CD4-positive, alpha-beta T cell treated with Interleukin-6 for 4 hours (primary cell): ENCODE results near the gene FBLN1.
"Not testable (repeated sequence)": the region's sequence is repeated elsewhere in the genome, so short reads cannot be mapped to it uniquely, and the experiment has no call there.

ENCODE experiments used
- DNase-seq: peaks from one replicate; pipeline ENCODE4 v3.0.0-alpha.2; 2020; ENCODE audit warnings: mixed read lengths

Gene FBLN1

DNA sequence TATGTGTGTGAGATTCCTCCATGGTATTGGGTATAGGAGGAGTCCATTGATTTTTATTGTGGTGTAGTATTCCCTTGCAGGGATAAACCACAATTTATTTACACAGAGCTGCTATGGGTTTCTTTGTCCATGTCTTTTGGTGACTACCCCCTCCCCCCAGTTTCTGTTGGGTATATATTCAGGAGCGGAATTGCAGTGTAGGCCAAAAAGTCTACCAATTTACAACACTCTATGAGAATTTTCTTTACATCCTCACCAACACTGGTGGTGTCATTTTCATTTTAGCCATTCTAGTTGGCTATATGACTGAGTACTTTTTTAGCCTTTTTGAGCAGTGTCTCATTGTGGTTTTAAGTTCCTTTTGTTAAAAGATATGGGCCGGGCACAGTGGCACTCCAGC, 113.7 kb downstream of the FBLN1 start:
- DNase-seq = no peak

DNA sequence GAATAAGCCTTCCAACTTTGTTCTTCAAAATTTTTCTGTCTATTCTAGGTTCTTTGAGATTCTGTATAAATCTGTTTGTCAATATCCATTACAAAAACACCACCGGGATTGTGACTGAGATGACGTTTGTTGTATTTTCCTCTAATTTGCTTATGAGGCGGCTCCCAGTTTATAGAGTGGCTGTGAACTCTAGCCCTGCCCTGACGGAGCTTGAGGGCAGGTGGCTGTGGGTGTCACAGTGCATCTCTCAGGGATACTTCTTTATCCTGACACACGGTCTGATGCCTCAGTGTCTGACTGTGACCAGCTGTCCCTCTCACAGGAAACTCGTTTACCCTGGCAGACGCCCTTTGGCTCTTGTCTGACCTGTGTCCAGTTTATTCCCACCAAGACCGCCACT, 115.3 kb downstream of the FBLN1 start:
- no peak for DNase-seq

DNA sequence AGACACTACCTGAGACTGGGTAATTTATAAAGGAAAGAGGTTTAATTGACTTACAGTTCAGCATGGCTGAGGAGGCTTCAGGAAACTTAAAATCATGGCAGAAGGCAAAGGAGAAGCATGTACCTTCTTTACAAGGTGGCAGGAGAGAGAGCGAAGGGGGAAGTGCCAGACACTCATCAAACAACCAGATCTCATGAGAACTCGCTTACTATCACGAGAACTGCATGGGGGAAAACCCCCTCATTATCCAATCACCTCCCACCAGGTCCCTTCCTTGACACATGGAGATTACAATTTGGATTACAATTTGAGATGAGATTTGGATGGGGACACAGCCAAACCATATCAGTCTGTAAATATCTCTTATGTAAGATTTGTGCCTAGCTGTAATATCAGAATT, 118.0 kb downstream of the FBLN1 start:
- no peak for DNase-seq

DNA sequence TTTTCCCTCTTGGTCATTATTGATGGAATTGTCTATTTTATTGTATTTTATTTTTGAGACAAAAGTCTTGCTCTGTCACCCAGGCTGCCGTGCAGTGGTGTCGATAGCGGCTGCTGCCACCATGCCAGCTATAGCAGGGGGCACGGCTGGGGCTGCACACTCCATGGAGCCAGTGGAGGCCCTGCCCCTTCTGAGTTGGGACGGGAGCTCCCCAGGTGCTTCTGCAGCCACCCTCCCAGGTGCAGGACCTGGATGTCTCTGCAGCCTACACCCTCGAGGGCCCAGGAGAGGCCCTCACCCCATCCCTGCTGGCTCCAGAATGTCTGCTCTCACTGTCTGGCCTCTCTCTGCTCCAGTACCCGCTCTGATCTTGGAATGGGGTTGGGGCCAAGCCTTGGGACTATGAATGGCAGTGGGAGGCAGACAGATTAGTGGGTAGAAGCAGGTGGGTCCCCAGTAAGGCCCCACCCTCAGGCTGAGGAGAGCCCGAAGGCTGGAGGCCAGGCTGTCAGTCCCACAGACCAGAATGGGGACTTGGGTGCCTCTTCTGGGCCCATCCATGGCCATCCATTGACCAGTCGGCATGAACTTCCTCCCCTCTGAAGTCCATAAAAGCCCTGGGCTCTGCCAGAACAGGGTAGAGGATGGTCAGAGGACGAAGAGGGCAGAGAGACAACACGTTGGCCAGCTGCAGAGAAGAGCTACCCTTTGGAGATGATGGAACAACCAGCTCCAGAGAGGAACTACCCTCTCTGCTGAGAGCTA, 119.3 kb downstream of the FBLN1 start:
- DNase-seq = no peak

DNA sequence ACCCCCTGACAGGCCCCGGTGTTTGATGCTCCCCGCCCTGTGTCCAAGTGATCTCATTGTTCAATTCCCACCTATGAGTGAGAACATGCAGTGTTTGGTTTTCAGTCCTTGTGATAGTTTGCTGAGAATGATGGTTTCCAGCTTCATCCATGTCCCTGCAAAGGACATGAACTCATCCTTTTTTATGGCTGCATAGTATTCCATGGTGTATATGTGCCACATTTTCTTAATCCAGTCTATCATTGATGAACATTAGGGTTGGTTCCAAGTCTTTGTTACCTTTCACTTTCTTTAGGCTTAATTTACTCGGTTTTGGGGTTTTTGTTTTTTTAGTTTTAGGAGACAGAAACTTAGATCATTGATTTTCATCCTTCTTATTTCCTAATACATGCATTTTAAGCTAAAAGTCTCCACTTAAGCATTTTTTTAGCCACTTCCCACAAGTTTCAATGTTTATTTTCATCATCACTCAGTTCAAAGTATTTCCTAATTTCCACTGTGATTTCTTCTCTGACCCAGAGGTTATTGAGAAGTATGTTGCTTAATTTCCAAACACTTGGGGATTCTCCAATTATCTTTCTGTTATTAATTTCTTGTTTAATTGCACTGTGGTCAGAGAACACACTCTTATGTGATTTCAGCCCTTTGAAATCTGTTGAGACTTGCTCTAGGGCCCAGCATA, 120.9 kb downstream of the FBLN1 start:
- DNase-seq = not testable (repeated sequence)

DNA sequence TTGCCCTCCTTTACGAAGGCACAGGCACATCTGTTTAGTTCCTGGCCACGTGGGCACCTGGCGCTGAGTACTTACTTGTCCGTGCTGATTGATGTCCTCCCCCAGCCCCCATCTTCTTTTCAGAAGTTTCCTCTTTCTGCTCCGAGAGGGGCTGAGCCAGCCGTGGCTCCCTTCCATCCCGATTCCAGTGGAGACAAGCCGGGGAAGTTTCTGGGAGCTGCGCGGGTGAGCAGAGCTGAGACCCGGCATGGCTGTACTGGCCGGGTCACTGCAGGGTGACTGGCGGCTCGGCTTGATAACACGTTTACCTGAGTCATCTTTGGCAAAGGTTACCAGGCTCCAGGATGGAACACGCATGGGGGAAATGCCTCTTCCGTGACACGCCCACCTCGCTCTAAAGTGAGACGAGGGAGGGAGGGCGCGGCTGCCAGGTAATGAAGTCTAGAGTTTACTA, 123.5 kb downstream of the FBLN1 start:
- no peak for DNase-seq

DNA sequence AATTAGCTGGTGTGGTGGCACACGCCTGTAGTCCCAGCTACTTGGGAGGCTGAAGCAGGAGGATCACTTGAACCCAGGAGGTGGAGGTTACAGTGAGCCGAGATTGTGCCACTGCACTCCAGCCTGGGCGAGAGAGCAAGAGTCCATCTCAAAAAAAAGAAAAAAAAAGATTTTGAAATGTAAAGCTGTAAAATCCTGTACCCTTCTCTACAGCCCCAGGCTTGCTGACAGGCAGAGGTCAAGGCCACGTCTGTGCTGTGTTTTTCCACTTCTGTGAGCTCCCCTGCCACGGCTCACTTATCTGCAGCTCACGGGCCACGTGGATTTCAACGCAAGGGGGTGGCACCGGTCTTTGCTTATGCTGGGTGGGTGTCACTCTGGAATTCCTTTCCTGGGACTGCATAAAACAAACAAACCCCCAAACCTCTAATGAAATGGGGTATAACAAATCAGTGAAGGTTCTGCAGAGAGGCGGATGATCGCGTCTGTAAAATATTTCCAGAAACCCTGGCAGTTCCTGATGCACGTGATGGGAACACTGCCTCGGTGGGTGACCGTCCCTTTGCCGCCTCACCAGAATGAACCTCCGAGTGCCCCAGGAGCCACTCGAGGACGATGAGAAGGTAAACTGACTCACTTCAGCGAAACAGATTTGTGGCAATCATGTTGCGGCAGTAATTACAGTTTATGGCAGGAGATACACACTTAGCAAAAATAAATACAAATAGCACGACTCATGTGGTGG, 125.0 kb downstream of the FBLN1 start:
- DNase-seq = no peak

DNA sequence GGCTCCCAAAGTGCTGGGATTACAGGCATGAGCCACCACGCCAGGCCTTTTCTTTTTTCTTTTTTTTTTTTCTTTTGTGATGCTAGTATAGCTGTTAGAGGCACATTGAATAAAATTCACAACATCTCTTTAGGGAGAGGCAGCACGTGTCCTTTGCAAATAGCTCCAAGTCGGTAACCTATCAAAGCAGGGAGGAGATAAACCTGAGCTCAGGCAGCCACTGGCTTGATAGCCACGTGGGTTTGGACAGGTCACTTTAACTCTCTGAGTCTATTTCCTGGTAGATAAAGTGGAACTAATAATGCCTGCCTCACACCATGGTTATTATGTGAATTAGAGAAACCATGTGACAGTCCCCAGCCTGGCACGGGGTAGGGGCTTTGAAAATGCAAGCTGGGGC, 125.8 kb downstream of the FBLN1 start:
- DNase-seq = no peak

DNA sequence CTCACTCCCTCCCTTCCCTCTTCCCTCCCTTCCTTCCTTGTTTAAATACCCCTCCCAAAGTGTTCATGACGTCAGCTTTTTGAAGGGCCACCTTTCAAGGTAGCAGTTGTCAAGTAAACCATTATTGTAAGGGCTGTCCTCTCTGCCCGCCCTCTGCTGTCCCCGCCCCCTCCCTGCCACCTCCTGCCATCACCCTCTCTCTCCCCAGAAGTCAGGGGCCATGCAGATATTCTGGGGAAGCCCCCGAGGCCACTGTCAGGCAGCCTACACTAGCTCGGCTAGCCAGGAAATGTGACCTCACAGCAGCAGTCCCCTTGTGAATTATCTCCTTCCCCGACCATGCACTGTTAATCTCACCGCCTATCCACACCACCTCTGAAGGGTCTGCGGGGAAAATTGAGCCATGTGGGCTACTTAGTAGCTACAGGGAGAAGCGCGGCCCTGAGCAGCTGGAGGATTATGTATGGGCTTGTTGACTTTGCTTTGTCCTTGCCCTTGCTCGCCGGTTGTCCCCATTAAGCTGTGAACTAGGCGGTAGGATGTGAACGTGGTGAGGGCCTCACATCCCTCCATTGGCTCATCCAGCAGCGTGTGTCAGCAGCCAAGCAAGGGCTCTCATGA, 126.9 kb downstream of the FBLN1 start:
- DNase-seq = no peak

DNA sequence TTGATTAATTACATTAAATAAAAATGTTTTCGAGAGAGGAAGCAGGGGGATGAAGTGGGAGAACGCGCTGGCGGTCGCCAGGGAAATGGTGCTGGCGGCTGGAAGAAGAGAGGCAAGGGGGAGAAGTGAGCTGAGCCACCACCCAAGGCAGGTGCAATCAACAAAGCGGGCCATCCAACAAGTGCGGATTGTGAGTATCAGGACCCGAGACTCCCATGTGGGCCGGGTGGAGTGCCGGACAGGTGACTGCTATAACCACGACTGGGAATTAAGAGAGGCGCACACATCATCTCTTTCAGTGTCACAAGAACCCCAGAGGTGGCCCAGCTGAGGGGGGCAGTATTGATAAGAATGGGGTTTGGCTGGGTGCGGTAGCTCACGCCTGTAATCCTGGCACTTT, 127.8 kb downstream of the FBLN1 start:
- DNase-seq = no peak

DNA sequence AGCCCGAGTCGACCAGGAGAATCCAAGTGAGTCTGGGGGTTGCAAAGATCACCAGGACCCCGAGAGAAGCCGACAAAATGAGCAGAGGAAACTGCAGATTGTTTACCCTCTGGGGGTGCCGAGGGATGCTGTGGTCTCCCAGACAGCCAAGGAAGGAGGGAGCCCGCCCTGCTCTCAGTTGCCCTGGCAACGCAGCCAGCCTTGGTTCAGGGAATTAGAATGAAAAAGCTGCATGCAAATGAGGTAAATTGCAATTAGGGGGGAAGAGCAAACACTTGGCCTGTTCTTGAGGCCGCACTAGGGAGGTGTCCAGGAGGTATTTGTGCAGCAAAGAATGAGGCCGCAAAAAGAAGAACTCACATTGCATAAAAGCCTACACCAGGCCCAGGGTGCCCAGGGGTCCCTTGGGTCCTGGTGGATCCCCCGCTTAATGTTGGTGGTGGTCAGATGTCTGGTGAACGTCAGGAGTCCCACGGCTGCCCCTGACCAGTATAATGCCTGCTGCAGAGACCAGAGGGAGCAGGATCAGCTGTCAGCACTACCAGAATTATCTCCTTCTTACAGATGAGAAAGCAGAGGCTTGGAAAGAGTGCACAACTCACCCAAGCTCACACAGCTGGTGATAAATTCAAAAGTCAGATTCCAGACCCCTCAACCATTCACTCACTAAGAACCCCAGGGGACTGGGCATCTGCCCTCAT, 128.6 kb downstream of the FBLN1 start:
- DNase-seq = no peak

DNA sequence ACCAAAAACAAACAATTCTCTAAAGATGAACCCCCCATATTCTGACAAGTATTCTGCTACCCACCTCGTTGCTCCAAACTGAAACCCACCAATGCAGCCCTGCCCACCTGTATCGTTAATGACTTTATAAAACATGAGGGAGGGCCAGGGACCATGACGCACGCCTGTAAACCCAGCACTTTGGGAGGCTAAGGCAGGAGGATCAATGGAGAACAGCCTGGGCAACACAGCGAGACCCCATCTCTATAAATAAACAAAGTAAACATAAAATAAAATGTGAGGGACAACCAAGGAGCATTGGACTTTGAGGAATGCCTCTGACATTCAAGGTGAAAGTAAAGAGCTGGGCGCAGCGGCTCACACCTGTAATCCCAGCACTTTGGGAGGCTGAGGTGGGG, 129.2 kb downstream of the FBLN1 start:
- no peak for DNase-seq

DNA sequence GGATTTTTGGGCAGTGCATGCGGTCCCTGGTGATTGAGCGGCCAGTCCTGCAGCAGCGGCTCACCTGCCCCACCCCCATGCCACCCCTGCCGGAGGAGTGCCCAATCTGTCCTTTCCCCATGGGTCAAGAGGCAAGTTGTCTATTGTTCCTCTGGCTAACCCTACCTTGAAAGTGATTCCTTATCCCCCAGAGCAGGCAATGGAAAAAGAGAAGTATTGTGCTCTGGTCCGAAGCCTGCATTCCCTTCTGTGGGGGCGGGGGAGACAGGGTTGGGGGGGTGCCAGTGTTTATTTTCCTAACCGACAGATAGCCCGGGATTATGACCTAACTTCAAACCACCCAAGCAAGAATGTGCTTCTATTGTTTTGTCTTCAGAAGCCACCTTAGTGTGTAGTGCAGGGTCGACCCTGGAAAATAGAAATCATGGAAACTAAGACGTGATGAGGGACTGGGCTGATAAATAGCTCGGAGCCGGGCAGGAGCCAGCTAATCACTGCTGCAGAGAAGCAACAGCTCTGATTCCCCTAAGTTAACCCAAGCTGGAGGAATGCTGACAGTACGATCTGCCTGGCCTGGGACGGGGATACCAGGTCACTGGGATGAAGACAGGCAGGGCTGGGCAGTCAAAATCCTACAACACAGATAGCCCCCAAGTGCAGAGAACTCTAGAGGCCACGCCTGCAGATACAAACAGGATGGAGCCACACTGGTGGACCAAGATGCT, 130.3 kb downstream of the FBLN1 start:
- DNase-seq = no peak

DNA sequence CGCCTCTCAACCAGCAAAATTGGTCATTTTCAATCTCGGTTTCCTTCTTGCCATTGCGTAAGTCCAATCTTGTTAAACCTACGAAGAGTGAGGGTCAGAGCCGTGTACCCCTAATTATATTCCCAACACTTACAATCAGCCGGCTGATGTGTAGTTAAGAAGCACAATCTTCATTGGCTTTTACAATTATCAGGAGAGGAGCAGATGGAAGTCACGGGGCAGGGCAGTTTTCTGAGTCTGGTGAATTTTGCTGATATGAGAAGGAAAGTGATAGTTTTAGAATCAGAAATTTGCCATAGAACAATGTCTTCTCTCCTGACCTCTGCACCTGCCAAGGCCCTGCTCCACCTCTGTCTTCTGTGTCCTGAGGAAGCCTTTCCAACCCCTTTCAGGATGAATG, 134.0 kb downstream of the FBLN1 start:
- DNase-seq = no peak

DNA sequence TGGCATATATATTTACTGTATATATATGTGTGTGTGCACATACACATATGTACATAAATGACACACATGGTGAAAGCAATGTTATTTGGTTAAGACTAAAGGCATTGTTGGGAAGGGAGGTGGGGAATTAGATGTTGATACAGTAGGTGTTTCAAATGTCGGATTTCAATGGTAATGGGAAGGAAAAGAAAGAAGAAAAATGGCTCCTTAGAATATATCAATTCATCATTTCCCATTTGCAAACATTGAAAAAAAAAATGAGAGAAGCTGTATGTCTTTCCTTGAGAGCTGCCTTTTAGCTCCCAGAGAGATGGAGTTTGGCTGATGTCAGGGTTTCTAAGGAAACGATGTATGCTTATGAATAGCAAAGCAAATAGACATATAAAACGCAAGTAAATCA, 135.5 kb downstream of the FBLN1 start:
- DNase-seq = no peak

DNA sequence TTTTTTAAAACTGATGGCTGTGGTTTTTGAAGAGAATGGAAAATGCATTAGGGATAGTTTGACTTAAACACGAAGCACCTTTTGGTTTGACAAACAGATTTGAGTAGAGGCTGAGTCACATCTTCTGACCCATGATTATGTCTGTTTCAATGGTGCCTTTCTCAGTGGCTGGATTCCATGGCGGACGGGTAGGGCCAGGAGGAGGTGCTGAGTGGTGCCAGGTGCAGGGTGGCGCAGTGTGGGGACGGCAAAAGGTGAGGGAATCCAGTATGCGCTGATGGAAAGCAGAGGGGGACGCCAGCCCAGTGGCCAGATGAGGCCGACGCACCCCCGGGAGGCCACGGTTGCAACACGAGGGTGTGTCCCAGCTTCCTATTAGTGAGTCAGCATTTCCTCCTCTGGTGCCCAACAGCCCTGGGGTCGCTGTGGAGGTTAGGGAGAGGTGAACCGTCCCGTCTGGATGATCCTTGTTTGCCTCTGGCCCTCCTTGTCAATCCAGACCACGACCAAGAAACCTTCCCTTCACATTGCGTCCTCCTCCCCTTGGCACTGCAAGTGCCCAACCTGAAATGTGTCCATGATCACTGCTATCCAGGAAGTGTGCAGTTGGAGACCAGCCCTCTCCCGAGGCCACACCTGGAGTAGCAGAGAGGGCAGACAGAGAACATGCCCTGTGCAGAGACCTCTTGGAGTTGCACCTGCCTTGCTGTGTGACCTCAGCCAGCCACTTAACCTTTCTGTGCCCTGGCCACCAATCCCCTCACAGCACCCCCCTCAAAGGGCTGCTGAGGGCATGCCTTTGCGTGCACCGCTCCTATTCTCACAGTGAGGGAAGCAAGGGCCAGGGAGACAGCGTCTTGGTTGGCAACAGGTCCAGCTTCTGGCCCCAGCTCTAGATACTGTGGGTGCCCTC, 136.4 kb downstream of the FBLN1 start:
- DNase-seq = no peak

DNA sequence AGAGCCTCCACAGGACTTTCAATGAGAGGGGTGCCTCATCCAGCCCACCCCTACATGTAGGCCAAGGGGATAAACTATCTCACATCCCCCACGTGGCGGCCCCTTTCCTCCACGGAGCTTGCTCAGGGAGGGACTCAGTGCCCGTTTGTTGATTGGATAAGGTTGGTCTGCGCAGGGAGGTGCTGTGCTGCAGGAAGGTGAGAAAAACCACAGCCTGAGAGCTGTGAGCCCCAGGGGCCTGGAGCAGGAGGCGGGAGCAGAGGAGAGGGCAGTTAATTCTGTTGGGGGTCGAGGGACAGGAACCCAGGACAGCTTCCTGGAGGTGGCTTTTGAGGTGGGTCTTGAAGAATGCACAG, 137.0 kb downstream of the FBLN1 start:
- no peak for DNase-seq

DNA sequence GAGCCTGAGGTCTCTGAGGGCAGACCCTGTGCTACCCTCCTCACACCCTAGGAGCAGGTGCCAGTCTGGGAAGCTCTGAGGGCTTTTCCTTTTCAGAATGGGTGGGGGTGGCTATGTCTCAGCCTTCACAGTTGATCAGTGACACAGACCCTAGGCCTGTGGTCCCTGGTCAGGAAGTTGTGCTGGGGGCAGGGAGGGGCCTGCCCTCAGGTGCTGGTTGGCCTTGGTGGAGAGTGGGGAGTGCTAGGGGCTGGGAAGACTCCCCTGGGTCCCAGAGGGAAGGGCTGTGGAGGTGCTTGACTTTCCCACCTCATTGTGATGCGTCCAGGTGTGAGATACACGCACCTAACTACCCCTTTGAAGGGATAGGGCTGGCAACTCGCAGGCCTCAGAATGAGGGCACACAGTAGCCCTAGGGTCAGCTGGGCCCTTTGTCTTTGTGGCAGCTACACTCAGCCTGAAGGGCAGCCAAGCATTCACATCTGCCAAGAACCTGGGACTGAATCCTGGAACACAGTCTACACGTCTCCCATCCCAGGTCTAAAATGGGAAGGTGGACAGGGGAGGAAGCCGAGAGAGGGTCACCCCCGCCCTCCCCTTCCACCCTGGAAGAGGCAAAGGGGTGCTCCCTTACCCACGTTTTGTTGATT, 137.7 kb downstream of the FBLN1 start:
- DNase-seq = no peak

DNA sequence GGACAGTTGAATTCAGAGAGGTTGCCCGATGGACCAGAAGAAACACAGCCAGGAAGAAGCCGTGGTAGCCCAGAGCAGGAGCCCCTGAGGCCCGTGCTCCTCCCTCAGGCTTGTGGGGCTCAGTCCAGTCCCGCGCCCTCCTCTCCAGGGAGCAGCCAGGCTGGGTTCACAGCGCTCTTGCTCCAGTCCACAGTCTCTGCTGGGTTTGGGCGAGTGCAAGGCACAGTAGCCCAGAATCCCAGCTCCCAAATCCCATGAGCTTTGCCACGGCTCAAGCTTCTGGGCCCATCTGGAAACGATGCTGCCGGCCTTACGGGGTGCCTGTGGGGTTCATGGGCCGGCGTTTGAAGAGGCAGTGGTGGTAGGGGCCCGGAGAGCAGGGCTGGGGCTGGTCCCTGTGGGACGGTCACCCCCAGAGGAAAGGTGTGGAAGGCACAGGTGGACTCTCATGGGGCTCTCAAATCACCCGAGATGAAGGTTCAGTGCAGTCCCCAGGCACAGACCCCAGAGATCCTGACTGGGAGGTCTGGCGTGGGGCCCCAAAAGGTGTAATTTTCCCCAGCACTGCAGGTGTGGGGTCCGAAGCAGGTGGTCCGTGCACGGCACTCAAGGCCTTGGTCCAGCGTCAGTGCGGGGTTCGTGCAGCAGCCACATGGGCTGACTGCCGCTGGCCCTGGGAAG, 138.4 kb downstream of the FBLN1 start:
- no peak for DNase-seq

DNA sequence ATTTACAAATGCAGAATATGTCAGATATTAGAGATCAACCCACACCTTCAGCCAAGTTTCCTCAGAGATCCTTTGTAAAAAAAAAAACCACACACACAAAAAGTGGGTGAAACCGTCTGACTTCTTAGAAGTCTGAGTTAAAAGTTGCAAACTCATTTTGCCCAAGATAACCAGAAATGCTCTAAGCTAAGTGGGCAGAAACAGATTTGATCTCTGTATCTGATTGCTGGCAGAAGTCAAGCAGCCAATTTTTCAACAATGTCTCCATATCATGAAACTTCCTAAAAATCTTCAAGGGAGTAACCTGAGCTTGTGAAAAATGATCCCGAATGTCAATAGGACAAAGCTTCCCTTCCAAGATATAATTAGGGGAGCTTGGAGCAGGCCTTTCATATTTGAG, 140.3 kb downstream of the FBLN1 start:
- DNase-seq = no peak
